Activated CD4-positive, alpha-beta T cell treated with anti-CD3 and anti-CD28 coated beads, Interleukin-2, Interleukin-4, amounts not matched to agents 100 ng/mL and 50 ng/mL, durations not matched to agents 16 hours and 8 hours (primary cell): ENCODE data around the gene RBFOX1.

Experiments
- DNase-seq: peaks from one replicate; pipeline ENCODE4 v3.0.0-alpha.2; 2020; ENCODE audit warnings: low spot score

RBFOX1 gene

DNA sequence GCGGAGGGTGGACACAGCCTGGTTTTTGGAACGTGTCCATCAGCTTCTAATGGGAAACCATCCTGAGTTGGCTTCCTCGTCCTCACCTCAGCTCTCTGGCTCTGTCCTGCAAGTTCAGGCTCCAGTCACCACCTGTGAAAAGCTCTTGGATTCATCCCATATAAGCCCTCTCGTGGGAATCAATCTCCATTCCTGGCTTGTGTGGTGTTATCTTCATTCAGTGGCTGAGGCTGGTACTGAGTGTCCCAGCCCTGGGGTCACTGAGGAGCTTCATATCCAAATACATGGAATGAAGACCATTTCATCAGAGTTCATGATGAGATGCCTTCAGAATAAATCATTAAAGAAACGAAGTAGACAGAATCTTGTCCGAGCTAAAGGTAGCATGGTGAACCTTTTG lies 189.2 kb downstream of the RBFOX1 start:
- DNase-seq, result no peak

DNA sequence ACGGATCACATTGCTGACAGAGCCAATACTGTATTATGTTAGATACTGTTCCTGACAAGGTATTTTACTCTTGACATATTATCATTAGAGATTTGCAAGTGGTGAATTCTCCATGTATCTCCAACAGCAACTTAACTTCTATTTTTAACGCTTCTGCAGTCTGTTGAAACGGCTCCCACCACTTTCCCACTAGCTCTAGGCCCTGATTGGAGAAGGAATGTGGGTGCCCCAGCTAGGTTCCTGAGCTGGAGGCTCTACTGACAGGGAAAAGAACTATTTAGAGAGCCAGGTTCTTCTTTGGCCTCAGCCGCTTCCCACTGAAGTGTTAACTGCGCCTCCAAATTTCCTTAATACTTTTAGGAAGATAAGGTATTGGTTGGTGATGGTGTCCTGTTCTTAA lies 191.8 kb downstream of the RBFOX1 start:
- no peak for DNase-seq

DNA sequence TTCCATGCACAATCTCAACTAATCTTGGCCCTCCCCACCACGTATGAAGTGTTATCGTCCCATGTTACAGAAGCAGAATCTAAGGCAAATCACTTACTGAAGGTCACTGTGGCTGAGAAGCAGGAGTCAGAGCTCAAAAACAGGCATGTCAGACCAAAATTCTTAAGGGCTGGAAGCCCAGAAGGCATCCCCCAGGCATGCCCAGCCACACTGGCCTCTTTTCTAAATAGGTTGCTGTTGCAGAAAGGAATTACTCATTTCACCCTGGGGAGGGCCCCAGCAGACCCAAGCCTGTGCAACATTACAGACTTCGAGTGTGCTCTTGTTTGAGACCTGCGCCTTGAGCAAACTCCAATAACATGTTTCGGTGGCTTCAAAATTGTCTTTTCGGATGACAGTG lies 194.1 kb downstream of the RBFOX1 start:
- no peak for DNase-seq

DNA sequence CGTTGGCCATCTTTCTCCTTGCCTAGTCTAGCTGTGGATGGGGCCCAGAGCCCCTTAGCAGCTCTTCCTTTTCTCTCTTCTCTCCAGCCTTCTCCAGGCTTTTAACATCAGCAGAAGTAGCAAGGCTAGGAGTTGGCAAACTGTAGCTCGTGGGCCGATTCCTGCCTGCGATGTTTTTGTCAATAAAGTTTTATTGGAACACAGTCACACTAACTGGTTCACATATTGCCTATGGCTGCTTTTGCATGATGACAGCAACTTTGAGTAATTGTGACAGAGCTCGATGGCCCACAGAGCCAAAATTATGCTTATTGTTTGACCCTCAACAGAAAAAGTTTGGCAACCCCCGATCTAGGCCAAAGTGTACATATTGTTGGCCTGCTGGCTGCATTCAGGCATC lies 199.9 kb downstream of the RBFOX1 start:
- no peak for DNase-seq

DNA sequence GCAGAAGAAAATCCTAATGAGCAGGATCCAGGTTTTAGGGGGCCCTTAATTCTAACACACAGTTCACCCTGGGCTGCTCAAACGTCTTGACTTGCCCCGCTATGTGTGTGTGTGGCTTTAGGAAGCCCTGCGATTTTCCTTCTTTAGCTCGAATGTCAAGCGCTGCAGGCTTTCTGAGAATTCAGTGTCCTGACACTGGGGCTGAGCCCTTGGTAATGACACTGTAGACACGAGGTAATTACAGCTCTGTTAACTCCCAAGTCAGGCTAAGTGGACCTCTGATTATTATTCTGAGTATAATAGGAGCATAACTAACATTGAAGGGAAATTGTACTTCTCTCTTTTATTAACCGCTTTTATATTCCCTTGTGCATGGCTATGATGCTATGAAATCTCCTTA lies 202.1 kb downstream of the RBFOX1 start:
- DNase-seq, result no peak

DNA sequence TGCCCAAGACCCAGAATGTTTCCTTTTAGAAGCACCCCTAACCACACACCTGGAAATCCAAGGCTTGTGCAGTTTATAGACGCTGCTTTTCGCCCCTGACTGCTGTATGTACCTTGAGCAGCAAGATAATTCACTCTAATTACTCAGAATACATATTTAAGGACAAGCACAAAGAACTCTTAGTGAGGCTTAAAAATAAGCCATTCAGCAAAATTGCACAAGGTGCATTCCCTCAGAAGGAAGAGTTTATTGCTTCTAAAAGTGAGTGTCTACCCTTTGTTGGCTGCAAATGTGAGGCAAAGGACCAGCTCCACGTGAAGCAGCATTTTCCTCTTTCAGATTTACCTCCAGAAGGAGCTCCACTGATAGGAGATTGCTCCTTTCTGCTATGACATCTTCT lies 208.4 kb downstream of the RBFOX1 start:
- no peak for DNase-seq

DNA sequence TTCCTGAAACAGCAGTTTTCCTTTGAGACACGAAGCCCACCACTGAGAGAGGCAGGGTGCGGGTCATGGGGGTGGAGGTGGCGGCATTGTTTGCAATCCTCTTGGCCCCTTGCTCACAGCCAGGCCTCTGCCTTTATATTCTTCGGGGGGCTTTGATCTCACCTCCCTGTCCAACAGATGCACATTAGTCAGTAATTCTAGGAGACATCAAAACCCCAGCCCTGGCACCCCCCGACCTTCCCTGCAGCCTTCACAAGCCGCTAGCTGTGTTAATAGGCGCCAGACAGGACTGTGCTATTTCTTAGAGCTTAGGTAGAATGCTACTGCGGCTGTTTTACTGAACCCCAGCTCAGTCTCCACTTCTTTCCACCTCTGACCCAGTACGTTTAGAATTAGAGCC lies 212.6 kb downstream of the RBFOX1 start:
- no peak for DNase-seq

DNA sequence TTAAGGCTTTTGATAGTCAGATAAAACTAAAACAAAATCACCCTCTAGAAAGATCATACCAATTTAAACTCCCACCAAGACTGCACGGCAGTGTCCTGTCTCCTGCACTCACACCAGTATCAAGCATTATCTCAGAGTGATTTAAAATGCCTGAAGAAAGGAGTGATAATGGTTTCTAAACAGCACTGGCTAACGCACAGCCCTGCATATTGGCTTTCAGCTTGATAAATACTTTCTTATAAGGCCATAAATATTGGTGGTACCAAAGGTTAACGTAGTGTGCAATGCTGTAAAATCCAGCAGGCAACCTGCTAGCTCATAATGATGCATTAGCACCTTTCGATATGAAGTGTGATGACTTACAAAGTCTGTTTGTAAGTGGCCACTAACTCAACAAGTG lies 214.3 kb downstream of the RBFOX1 start:
- no peak for DNase-seq

DNA sequence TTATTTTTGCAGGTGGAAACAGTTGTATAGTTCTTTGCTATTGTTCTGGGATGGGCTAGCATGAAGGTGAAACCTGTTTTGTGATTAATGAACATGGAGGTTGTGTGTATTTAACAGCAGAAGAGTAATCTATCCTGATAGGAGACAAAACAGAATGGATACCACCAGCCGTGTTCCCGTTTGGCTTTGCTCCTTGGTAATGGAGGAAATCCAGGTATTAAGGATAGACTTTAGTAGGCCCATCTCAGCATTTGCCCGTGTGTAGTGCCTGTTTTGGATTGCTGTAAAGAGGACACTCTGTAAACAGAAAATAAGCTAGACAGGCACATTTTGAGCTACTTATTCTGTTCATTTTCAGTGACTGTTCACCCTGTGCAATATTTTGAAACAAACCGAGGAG lies 215.1 kb downstream of the RBFOX1 start:
- no peak for DNase-seq

DNA sequence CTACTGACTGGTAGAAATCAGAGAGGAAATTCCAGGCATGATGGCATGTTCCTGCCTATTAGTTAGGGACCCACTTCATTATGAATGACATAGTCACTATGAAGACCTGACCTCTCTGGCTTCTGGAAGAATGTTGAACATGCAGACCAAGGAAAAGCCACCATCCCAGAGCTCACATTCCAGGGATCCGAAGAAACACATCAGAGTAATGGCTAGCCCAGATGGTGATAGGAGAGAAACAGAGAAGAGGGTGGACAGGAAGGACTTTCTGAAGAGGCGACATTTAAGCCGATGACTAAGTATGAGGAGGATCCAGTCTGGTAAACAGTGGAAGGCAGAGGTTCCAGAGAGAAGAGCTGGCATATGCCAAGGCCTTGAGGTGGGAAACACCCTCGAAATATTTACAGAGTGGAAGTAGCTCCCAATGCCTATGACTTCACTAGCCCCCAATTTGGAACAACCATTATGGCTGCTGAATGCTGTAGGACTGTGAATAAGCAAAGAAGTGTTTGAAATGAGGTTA lies 216.2 kb downstream of the RBFOX1 start:
- DNase-seq, result no peak

DNA sequence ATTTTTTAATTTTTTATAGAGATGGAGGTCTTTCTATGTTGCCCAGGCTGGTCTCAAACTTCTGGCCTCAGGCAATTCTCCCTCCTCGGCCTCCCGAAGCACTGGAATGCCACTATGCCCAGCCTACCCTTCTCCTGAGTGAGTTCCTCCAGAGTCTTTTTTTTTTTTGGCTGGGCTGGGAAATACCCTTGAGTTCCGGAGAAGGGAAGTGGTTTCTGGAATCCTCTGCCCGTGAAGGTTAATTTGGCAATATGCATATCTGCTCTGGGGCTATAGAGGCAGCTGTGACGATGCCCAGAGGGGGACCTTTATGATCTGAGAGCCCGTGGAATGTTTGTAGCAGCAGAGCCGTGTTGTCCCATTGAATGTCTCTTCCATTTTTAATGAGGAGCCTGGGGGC lies 217.5 kb downstream of the RBFOX1 start:
- no peak for DNase-seq

DNA sequence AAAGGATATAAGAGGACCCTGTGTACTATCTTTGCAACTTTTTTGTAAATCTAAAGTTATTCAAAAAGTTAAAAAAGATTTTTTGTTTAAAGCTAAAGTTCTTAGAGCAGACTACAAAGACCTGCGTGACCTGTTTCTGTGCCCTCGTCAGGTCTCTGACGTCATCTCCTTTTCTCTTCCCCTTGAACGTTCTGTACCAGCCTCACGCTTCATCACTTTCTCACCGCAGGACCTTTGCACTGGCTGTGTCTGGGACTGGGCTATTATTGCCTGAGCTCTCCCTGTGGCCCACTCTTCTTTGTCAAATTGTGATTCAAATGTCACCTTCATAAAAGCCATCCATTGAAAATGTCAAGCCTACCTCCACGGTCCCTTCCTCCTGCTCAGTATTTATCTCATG lies 222.8 kb downstream of the RBFOX1 start:
- no peak for DNase-seq

DNA sequence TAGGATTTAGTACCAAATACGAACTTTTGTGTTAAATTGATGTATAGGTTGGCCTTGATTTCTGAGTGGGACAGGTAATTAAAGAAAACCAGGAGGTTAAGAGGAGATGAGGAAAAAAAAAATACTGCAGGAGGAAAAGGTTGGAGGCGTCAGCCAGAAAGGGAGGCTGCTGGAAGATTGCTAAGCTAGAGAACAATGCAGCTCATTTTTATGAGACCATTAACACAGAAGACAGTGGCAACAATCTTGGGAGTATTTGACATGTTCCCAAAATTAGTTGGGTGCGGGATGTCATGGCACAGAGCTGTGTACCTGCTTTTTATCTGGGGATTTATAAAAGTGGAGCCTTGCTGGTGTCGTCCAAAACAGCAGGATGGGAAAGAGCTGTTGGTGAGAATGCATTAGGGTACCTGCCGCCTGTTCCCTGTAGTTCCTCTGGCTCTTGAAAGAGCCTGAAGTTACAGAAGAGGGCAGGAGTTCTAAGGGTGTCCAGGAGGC lies 229.3 kb downstream of the RBFOX1 start:
- DNase-seq, result no peak

DNA sequence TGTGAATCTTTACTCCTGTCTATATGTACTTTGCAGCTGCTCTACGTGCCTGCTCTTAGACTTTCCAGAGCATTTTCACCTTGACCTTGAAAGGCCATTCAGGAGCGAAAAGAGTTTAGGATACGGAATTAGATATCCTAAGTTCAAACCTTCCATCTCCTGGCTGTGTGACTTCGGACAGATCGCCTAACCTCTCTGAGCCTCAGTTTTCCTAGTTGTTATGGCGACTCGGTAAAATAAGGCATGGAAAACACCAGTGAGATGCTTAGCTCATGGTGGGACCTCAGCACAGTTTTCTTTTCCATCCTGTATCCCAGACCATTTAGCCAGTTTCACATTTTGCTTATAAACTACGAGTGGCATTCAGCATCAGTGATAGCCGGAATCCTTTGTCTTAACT lies 233.7 kb downstream of the RBFOX1 start:
- no peak for DNase-seq

DNA sequence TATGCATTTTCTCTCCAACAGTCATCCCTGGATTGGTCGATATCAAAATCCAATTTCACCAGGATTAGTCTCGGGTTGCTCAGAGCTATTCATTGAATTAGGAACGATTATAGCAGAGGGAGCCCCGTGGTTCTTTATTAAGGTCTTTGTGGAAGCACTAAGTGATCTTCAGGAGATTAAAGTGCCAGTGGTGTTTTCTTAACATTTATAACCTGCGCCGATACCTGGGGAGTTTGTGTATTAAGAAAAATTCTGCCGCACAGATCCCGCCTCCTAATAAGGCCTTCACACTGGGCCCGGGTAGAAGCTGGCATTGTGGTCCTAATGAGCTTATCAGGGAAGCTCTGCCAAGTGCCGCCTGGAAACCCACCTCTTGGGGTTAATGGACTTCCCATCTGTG lies 238.7 kb downstream of the RBFOX1 start:
- DNase-seq, result no peak

DNA sequence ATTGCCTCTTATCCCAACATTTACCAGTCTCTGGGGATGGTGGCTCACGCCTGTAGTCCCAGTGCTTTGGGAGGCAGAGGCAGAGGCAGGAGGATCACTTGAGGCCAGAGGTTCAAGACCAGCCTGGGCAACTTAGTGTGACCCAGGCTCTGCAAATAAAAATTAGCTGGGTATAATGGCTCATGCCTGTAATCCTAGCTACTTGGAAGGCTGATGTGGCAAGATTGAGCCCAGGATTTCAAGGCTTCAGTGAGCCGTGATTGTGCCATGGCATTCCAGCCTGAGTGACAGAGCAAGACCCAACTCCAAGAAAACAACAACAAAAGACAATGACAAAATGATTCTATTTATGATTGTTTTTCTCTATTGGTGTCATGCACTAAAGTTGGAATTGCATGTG lies 244.9 kb downstream of the RBFOX1 start:
- DNase-seq, result no peak

DNA sequence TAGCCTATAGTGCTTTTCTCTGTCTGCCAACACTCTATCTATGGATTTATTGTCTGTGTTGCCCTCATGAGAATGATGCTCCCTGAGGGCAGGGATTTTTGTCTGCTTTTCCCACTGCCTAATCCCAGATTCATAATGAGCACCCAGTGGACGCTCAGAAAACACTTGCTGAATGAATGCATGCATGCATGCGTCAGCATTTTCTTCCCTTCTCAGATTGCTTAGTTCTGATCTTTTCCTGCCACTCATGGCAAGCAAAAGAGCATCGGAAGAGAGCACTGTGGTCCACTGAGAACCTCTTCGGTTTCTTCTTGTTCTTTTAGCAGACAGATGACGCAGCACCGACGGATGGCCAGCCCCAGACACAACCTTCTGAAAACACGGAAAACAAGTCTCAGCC lies 246.8 kb downstream of the RBFOX1 start:
- no peak for DNase-seq

DNA sequence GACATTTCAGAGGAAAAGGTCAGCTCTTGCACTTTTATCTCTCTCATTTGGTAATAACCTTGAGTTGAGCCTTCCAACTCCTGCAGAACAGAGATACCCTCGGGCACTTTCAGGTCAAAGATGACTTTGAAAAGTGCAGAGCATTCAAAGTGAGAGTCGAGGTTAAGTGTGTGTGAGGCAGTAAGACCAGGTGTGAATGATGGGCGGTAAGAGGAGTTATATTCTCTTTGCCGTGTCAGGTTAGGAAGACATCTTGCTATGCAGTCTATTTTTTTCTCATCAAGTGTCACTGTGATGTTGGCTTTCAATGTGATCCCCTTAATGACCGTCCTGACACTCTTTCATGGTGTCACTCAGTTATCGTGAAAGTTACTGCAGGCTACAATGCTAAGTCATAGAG lies 248.5 kb downstream of the RBFOX1 start:
- DNase-seq, result no peak

DNA sequence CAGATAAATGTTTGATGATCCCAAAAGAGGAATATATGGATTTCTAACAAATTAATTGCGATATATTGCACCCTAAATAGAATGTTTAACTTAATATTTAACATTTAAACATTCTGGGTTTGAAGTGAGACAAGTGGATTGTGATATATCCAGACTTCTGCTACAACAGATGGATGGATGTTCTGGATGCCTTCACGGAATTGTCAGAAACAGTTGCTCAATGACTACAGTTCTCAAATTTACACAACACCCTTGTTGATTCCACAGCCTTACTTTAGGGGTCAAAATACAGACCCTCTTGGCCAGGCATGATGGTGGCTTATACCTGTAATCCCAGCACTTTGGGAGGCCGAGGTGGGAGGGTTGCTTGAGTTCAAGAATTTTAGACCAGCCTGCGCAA lies 250.8 kb downstream of the RBFOX1 start:
- DNase-seq, result no peak

DNA sequence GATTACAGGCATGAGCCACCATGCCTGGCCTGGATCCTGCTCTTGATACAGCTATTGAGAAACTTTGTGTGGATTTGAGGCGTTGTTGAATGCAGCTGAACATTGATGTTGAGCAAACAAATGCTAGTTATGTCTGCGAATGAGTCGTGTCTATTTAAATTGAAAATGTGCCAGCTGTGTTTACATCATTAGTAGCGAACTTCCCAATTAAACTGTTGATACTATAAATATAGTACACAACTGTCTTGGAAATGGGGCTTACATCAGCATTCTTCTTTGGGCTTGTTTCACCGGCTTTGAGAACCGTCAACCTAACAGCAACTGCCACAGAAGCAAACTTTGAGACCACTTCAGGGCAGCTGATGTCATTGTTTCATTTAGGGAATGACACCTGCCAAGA lies 251.9 kb downstream of the RBFOX1 start:
- no peak for DNase-seq

DNA sequence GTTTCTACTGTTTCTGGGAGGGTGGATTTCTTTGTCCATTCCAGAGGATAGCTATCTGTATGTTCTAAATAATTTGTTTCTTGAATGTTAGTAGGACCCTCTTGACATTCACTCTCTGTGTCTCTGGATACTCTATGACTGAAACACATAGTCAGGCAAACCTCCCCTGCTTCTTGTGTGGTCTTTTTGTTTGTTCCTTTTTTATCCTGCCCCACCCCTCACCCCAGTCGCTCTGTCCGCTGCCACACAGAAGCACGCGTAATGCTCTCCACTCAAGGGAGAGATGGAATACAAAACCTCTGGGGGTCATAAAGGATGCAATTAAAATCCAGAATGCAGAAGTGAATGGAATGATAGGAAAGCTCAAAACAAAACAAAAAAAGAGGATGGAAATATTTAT lies 253.1 kb downstream of the RBFOX1 start:
- no peak for DNase-seq

DNA sequence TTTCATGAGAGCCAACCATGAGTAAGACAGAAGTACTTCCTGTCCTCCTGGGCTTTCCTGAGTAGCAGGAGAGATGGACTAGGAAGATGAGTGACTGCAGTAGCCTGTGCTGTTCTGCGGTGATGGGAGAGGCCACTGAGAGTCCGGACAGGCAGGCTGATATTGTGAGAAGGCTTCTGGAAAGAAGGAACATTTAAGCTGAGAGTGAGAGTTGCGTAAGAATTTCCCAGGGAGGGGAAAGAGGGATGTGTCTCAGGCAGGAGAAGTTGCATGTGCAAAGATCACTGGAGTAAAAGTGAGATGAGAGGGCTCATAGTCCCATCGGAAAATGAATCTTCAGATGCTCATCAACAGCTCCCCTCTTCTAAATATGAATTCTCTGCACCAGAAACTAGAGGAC lies 258.3 kb downstream of the RBFOX1 start:
- no peak for DNase-seq

DNA sequence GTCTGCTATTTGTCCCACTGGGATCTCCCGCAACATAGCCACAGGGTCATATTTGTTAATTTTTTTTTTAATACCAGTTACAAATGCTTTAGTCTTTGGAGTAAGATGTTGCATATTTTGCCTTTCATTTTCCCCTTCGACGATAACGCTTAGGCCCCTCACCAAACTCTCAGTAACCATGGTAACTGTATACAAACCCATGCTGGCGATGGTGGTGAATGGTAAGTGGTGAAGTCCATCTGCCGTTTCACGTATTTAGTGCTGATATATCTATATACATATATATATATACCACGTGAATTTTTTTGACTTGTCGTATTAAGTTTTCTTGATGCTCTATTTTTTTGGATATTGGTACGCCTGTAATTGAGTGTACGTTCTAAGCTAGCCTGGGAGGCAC lies 263.7 kb downstream of the RBFOX1 start:
- DNase-seq, result no peak

DNA sequence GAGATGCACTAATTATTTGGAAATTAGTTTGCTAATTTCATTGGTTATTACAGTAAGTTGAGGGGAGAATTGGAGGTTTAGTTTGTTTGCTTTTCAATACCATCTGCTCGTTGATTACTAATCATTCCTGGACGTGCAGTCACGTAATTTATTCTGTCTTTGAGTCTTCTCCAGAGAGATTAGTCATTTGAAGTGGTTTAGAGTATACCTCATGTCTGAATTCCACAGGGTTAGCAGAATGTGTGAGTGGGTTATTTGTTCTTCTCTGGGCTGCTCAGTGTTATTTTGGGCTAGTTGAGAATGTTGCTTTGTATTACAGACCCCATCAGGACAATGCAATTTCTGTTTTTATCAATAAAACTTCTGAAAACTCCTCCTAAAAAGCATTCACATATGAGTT lies 265.0 kb downstream of the RBFOX1 start:
- no peak for DNase-seq

DNA sequence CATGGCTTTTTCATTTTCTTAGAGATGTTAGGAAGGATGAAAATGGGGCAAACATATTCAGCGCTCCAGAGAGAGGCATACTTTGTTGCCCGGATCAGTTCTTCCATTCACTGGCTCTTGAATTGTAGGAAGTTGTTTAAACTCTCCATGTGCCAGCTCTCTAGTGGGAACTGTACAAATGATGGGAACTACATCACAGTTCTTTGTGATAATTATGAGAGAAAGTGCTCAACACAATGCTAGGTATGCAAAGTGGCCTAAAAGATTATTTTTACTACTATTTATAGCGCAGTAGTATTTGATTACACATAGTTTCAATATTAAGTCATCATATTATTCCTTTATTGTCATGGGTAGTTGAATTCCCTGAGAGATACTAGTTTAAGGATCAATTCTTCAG lies 268.5 kb downstream of the RBFOX1 start:
- DNase-seq, result no peak
